KOPT-K1 (cell line): ENCODE data around the gene SYT14.

Experiments used
- H3K27ac ChIP-seq: fragments of 200-600 bp; sonication (generic); 2 replicates; pipeline ENCODE4 v1.5.1; 2016; ENCODE audit warnings: antibody characterized with exemption, mild to moderate bottlenecking, low read depth, low read length; ENCODE audit not compliant: poor library complexity, severe bottlenecking
- H3K36me3 ChIP-seq: fragments of 200-600 bp; sonication (generic); 2 replicates; pipeline ENCODE4 v1.5.1; 2017; ENCODE audit warnings: antibody characterized with exemption, mild to moderate bottlenecking, low read length, moderate library complexity; ENCODE audit not compliant: insufficient read depth
- H3K9me3 ChIP-seq: fragments of 200-600 bp; sonication (generic); 2 replicates; pipeline ENCODE4 v1.5.1; 2017; ENCODE audit warnings: antibody characterized with exemption, low read length, mild to moderate bottlenecking; ENCODE audit not compliant: insufficient read depth, poor library complexity, severe bottlenecking

The SYT14 gene

GRCh38 chr1:210214573-210215409, 276.8 kb downstream of the SYT14 start:
- Histone ChIP-seq H3K27ac (no peak overlapping the region), H3K9me3 (no peaks in the 10 kb centered on the region), H3K36me3 (no peaks in the 10 kb centered on the region)

- Histone ChIP-seq H3K27ac (no peak overlapping the region), H3K36me3 (no peaks in the 10 kb centered on the region), H3K9me3 (no peaks in the 10 kb centered on the region)
These were observed 279.5 kb downstream of the SYT14 start for GRCh38 chr1:210217482-210217881.

- H3K27ac ChIP-seq = no peak overlapping the region
- no peaks in the 10 kb centered on the region for H3K36me3 ChIP-seq
- no peaks in the 10 kb centered on the region for H3K9me3 ChIP-seq
These were observed 280.0 kb downstream of the SYT14 start for GRCh38 chr1:210218047-210218446.
